Heart left ventricle (tissue), 16 donors: ENCODE measurements around the gene CLEC16A. TPM values are rescaled to one million over a fixed set of nuclear protein-coding genes. Genes with fewer than 3 reads are reported as not detected.

ENCODE experiments used
- ATAC-seq, 4 donors: fragments of 200-7000 bp; cut with Tn5 transposase; one replicate each; pipeline ENCODE4 v1.9.1; 2020 to 2022; ENCODE audit warnings: moderate library complexity in 4 of 4, mild to moderate bottlenecking in 3 of 4, moderate number of reproducible peaks in 1 of 4
- DNase-seq, 5 donors: peaks; one replicate each; pipeline ENCODE4 v3.0.0-alpha.2; 2020
- H3K27ac ChIP-seq, 12 donors: fragments of 200-600 bp; sonication (generic) in 4 of 12; one replicate each; pipeline versions ENCODE4 v1.5.0 to v1.8.0; 2016 to 2022; ENCODE audit warnings: mild to moderate bottlenecking in 2 of 12
- H3K27me3 ChIP-seq, 9 donors: fragments of 200-600 bp; sonication (generic) in 2 of 9; one replicate each; pipeline versions ENCODE4 v1.5.1 to v1.8.0; 2016 to 2022; ENCODE audit warnings: mild to moderate bottlenecking in 3 of 9
- H3K36me3 ChIP-seq, 9 donors: fragments of 200-600 bp; sonication (generic) in 2 of 9; one replicate each; pipeline versions ENCODE4 v1.5.0 to v1.8.0; 2018 to 2022; ENCODE audit warnings: mild to moderate bottlenecking in 2 of 9
- H3K4me1 ChIP-seq, 12 donors: fragments of 200-600 bp; sonication (generic) in 4 of 12; one replicate each; pipeline versions ENCODE4 v1.5.0 to v1.8.0; 2016 to 2022; ENCODE audit warnings: mild to moderate bottlenecking in 3 of 12
- H3K4me3 ChIP-seq, 12 donors: fragments of 200-600 bp; sonication (generic) in 4 of 12; one replicate each; pipeline versions ENCODE4 v1.5.0 to v1.8.0; 2017 to 2022; ENCODE audit warnings: mild to moderate bottlenecking in 9 of 12, moderate library complexity in 4 of 12
- H3K9me3 ChIP-seq, 12 donors: fragments of 200-600 bp; sonication (generic) in 4 of 12; one replicate each; pipeline versions ENCODE4 v1.5.0 to v1.8.0; 2016 to 2022; ENCODE audit warnings: mild to moderate bottlenecking in 1 of 12
- POLR2A ChIP-seq, 2 donors: fragments of 450-650 bp; IDR thresholded peaks; one replicate each; pipeline ENCODE4 v1.6.1; 2017; ENCODE audit warnings: antibody characterized with exemption in 2 of 2, mild to moderate bottlenecking in 2 of 2, moderate library complexity in 2 of 2
- WGBS, 4 donors: extraction: QIAGEN DNeasy Blood & Tissue Kit in 2 of 4; methylation state at CpG; one replicate each; pipeline versions ENCODE4 v1.1.5 to v1.1.7; 2013 to 2018; 5-methylcytosine and 5-hydroxymethylcytosine counted together
- intact Hi-C, 10 donors: fragments of 100-400 bp; cut with DNase I; formaldehyde crosslinking; loops; one replicate each; pipeline versions ENCODE4 v1.11.1 to v1.14.2; 2022
- polyA plus RNA-seq, 2 donors: library from polyadenylated mRNA; stranded (reverse); fragments of 200-250 nt; gene quantifications; one replicate each; pipeline ENCODE4 v1.2.3, GENCODE V29; 2013
- total RNA-seq, 9 donors: library from RNA; depleted of rRNA in 2 of 9; stranded (reverse); fragments of >200 nt in 2 of 9; fragmentation: NEBNext Ultra II Directional in 3 of 9; extraction: Animal tissue kit (Norgen Biotek cat#: 25700) in 3 of 9; gene quantifications; one replicate each; pipeline versions ENCODE4 v1.1.0 to v1.2.4, GENCODE V29; 2016 to 2023
- TF ChIP-seq, protein P1 (sequence below), 12 donors: fragments of 200-600 bp; sonication (generic) in 4 of 12; IDR thresholded peaks; one replicate each; pipeline versions ENCODE4 v1.5.0 to v1.8.0; 2018 to 2022; ENCODE audit warnings: antibody characterized with exemption in 12 of 12, mild to moderate bottlenecking in 5 of 12
- donor health status: ischemic (EF 13 %, LVEDD 7.1; RV severe dilation, severe dysfunction).
- donor health status: healthy with polysubstance abuse.
- donor health status: DM: no; HTN: yes; CAD: no.
- donor health status: DM: no; HTN: no; CAD: no.
- donor health status: ischemic (EF 25% LVEDD 6.9; RV normal size, moderate dysfunction).
- donor health status: ischemic (EF 25% LVEDD 5.7; RV mildly dilated, moderate dysfunction).
- donor health status: healthy.
- donor health status: DM: yes; HTN: yes; CAD: no.
- donor health status: ischemic (EF 35%, LVEDD 5.7; RV mildly dilated, moderate dysfunction).
- donor health status: nonischemic (EF 11% LVEDD 7.7; RV severe dilation, severe dysfunction).
- donor health status: DM: yes; HTN: yes; CAD: no.
- donor health status: PGD.
- donor health status: ischemic (EF 29% LVEDD 5.4; RV normal size, mild dysfunction).
- donor health status: nonischemic (EF 23%, LVEDD 6.1; RV moderate dilation, normal function).

CLEC16A gene
- total and polyA plus RNA-seq, 11 donors = 13.8 to 41.1 (median 23.7) TPM

GRCh38 chr16:11017499-11017898 is 73.1 kb downstream of the CLEC16A start:
- H3K4me3 ChIP-seq = no peak overlapping the region
- H3K27ac ChIP-seq = peak overlapping the region in 2 of 12 donors; percentile 34 to 54
- no peak for ATAC-seq
- intact Hi-C loops = loop anchor here in 1 of 10 donors (5.0 kb wide), 1 partner anchor 45 kb away; no protein-coding TSS in a partner anchor
- peaks cover 0 to 36% (median 14%) of the 10 kb centered on the region in 9 donors for H3K36me3 ChIP-seq
- TF ChIP-seq POLR2A (IDR thresholded peaks at IDR 0.05) = no peak
- TF ChIP-seq, protein P1, sequence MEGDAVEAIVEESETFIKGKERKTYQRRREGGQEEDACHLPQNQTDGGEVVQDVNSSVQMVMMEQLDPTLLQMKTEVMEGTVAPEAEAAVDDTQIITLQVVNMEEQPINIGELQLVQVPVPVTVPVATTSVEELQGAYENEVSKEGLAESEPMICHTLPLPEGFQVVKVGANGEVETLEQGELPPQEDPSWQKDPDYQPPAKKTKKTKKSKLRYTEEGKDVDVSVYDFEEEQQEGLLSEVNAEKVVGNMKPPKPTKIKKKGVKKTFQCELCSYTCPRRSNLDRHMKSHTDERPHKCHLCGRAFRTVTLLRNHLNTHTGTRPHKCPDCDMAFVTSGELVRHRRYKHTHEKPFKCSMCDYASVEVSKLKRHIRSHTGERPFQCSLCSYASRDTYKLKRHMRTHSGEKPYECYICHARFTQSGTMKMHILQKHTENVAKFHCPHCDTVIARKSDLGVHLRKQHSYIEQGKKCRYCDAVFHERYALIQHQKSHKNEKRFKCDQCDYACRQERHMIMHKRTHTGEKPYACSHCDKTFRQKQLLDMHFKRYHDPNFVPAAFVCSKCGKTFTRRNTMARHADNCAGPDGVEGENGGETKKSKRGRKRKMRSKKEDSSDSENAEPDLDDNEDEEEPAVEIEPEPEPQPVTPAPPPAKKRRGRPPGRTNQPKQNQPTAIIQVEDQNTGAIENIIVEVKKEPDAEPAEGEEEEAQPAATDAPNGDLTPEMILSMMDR (IDR thresholded peaks at IDR 0.05) = no peak
- H3K9me3 ChIP-seq = no peaks in the 10 kb centered on the region
- 92 to 96% (median 95%) methylated on average over 2 of the region's 2 CpGs for WGBS, 4 donors
- H3K27me3 ChIP-seq = no peaks in the 10 kb centered on the region
- peaks cover 0 to 14% (median 6%) of the 10 kb centered on the region in 12 donors for H3K4me1 ChIP-seq
- DNase-seq = no peak

GRCh38 chr16:11020388-11020787 is 76.0 kb downstream of the CLEC16A start:
- peaks cover 0 to 6% (median 0%) of the 10 kb centered on the region in 12 donors for H3K9me3 ChIP-seq
- H3K4me3 ChIP-seq = no peak overlapping the region
- TF ChIP-seq POLR2A (IDR thresholded peaks at IDR 0.05) = no peak
- TF ChIP-seq, protein P1 (IDR thresholded peaks at IDR 0.05) = no peak
- H3K27ac ChIP-seq = no peak overlapping the region
- no peaks in the 10 kb centered on the region for H3K27me3 ChIP-seq
- DNase-seq (no peak), ATAC-seq (no peak)
- 96 to 100% (median 99%) methylated on average over 4 of the region's 4 CpGs for WGBS, 4 donors
- H3K36me3 ChIP-seq = peaks cover 0 to 47% (median 28%) of the 10 kb centered on the region in 9 donors
- intact Hi-C loops = no loop called here
- peaks cover 0 to 31% (median 8%) of the 10 kb centered on the region in 12 donors for H3K4me1 ChIP-seq

DNA sequence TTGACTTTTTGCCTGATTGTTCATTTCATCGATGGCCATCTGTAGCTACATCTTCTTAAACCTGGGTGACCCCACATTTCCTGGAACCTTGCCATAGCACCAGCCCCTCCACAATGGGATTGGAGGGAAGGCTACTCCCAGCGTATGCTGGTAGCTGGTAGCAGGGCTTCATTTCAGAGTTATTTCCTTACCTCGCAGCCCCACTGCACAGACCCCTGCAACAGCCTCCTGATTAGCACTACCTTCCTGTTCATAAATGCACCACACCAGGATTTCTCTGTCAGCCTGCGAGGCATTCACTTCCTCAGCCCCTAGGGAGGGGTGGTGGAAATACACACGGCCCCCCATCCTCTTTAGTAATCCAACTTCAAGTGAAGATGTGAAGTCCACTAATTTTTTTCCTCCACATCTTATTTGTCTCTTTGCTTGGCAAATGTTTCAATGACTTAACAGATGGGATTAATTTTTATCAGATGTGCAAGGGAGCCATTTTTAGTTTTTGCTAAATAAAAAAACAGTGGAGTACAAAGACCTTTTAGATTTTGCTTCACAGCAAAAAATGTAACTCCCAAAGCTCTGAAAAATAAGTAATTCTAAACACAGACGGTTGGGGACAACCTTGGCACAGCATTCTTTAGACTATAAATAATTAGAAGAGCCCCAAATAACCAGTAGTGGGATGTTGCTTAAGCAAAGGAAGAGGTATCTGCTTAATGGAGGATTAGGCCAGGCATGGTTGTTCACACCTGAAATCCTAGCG is 76.6 kb downstream of the CLEC16A start:
- no peak overlapping the region for H3K27ac ChIP-seq
- no peak for TF ChIP-seq POLR2A (IDR thresholded peaks at IDR 0.05)
- TF ChIP-seq, protein P1 (IDR thresholded peaks at IDR 0.05) = no peak
- H3K9me3 ChIP-seq = peaks cover 0 to 12% (median 4%) of the 10 kb centered on the region in 12 donors
- DNase-seq (no peak), ATAC-seq (no peak)
- H3K4me3 ChIP-seq = no peak overlapping the region
- peaks cover 0 to 49% (median 34%) of the 10 kb centered on the region in 9 donors for H3K36me3 ChIP-seq
- WGBS, 4 donors = 64 to 75% (median 71%) methylated on average over 7 of the region's 7 CpGs
- no peaks in the 10 kb centered on the region for H3K27me3 ChIP-seq
- intact Hi-C loops = no loop called here
- peaks cover 0 to 31% (median 8%) of the 10 kb centered on the region in 12 donors for H3K4me1 ChIP-seq

- H3K36me3 ChIP-seq = peaks cover 0 to 55% (median 40%) of the 10 kb centered on the region in 9 donors
- intact Hi-C loops = no loop called here
- no peak overlapping the region for H3K4me3 ChIP-seq
- ATAC-seq (no peak), DNase-seq (no peak)
- TF ChIP-seq, protein P1 (IDR thresholded peaks at IDR 0.05) = no peak
- no peak for TF ChIP-seq POLR2A (IDR thresholded peaks at IDR 0.05)
- H3K27me3 ChIP-seq = no peaks in the 10 kb centered on the region
- no peak overlapping the region for H3K27ac ChIP-seq
- peaks cover 0 to 22% (median 11%) of the 10 kb centered on the region in 12 donors for H3K9me3 ChIP-seq
- peaks cover 0 to 23% (median 5%) of the 10 kb centered on the region in 12 donors for H3K4me1 ChIP-seq
- 95 to 99% (median 96%) methylated on average over 3 of the region's 3 CpGs for WGBS, 4 donors
These were observed 77.6 kb downstream of the CLEC16A start for GRCh38 chr16:11022002-11022401.
